GM18861 (cell line): ENCODE results near the gene KISS1.

Source experiments
- ATAC-seq: cut with Tn5 transposase; IDR thresholded peaks from one replicate; pipeline ENCODE4 v1.9.1; 2021; ENCODE audit not compliant: unreplicated experiment

KISS1 gene

GRCh38 chr1:204218552-204218951, 22.3 kb upstream of the KISS1 start:
- no peak for ATAC-seq

DNA sequence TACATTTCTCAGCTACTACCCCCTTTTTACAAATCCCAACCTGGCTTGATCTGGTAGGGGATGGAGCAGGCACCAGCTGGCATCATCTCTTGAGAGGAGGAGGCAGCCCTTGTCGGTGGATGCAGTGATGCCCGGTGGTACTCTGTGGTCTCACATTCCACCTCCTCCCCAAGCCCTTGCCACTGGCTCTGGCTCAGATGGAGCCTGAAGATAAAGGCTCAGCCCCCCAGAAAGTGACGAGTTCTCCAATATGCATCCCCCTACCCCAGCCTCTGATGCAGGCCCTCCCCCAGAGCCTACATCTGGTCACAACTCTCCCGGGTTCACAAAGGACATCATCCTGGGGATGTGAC, 21.3 kb upstream of the KISS1 start:
- no peak for ATAC-seq

GRCh38 chr1:204216880-204217647, 20.8 kb upstream of the KISS1 start:
- no peak for ATAC-seq

- no peak for ATAC-seq
Observed at GRCh38 chr1:204216236-204216635, 19.9 kb upstream of the KISS1 start.

DNA sequence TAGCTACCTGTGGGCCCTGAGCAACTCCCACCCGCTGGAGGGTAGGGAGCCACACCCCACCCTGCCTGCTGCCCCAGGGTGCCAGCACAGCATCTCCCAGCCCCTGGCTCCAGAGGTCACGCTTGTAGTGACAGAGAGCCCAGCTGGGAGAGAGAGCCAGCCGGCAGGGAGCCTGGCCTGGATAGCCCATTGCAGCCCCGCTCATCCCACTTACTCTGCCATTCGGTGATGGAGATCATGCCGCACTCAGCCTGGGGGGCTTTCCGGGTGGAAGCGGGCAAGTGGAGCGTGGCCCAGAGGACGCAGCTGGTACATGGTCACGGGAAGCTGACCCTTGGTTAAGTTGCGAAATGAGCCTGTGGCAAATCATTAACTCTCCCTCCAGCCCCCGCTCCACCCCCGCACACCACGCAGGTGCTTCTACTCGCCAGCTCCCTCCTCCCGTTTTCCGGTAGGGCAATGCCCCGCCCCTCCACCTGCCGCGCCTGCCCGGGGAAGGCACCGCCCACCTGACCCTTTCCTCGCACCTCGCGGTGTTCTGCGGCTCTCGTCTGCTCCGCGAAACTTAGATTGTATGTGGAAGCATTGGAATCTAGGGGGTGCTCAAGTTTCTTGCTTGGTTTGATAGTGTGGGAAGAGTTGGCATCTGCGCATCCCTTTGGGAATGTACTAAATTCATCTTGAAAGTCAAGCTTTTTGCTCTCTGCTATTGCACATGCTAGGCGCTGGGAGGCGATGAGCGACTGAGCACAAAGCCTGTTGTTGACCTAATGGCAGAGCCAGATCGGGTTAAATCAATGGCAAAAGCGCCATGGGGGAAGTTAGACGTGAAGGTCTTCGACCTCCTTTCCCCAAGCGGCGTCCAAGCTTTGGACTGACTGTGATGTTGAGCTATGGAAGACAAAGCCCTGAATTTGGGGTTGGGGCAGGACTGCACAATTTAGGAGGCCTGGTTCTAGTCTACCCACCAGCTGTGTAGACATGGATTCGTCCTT, 17.7 kb upstream of the KISS1 start, which contains the start of gene GOLT1A:
Gene GOLT1A (minus strand): TSS at position 321 of the 995 bp plus-strand sequence. CDS start 82 bp downstream, at position 239.
- peak; percentile 52 for ATAC-seq

GRCh38 chr1:204212715-204213114, 16.4 kb upstream of the KISS1 start:
- no peak for ATAC-seq

GRCh38 chr1:204211046-204211445, 14.8 kb upstream of the KISS1 start:
- no peak for ATAC-seq

DNA sequence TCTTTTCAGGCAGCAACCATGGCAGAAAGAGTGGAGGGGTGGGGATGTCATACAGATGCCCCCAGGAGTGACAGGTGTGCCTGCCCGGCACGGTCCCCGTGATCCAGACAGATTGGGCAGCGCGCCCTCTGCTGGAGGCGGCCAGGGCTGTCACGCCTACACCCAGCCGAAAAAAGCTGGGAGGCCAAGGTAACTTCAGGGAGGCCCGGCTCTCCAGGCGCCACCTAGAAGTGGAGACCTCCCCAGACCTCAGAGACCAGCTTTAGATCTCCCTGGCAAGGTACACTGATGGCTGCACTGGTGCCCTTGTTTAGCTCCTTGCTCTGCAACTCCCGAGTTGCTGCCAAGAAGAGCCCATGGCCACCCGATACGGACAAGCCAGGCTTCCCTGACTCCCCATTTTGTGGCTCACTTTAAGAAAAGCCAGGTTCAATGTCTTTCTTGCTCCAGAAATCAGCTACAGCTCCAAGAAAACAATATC, 10.9 kb upstream of the KISS1 start:
- ATAC-seq, result no peak

- no peak for ATAC-seq
Observed at GRCh38 chr1:204206121-204206520, 9.8 kb upstream of the KISS1 start.

DNA sequence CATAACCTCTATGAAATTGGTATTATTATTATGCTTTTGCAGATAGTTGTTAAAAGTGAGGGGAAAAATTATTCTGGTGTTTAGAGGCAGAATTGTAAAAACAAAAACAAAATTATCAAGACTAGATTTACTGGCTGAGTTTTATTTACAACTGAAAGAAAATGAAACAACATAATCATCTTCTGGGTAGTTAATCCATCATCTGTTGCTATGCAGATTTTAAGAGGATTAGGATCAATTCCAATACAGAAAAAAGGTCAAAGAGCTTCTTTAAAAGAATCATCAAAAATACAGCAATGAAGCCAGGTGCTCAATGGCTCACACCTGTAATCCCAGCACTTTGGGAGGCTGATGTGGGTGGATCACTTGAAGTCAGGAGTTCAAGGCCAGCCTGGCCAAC, 9.2 kb upstream of the KISS1 start:
- no peak for ATAC-seq

GRCh38 chr1:204204944-204205343, 8.7 kb upstream of the KISS1 start:
- ATAC-seq, result no peak

DNA sequence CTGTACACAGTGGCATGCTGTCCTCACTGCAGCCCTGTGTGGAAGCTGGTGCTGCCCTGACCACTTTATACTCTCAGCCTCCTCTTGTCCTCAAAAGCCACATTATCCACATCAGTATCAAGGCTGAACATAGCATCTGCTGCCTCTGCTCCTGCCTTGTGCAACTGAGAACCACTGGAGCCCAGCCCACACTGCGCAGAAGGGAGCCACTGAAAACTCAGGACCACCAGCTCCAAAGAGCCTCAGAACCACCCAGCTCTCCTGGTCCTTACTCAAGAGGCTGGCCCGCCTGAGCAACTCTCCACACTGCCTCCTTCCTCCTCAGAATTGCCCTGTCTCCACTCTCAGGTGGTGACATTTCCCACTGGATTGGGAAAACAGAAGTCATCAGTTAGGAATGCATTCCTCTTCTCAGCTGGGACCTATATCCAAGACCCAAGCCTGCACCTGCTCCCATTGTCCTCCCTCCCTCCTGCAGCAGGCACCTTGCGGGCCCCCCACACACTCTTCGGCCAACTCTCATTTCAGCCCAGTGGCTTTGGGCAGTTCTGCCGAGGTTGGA, 7.0 kb upstream of the KISS1 start:
- no peak for ATAC-seq

DNA sequence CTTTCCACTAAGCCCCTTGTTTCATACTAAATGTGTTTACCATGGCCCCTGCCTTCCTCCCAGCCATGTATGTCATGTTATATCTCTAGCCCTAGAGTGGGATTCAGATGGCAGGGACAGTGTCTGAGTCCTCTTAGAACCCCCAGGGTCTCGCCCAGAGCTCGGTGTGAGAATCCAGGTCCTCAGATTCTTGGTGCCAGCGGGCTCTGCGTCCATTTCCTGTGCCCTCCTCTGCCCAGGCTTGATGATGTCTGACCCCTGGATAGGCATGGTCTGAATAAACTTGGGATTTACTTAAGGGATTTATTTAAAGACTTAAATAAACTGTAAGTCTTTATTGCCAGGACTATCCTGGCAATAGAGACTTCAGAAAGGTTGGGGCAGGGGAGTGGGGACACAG, 6.2 kb upstream of the KISS1 start:
- ATAC-seq, result no peak

DNA sequence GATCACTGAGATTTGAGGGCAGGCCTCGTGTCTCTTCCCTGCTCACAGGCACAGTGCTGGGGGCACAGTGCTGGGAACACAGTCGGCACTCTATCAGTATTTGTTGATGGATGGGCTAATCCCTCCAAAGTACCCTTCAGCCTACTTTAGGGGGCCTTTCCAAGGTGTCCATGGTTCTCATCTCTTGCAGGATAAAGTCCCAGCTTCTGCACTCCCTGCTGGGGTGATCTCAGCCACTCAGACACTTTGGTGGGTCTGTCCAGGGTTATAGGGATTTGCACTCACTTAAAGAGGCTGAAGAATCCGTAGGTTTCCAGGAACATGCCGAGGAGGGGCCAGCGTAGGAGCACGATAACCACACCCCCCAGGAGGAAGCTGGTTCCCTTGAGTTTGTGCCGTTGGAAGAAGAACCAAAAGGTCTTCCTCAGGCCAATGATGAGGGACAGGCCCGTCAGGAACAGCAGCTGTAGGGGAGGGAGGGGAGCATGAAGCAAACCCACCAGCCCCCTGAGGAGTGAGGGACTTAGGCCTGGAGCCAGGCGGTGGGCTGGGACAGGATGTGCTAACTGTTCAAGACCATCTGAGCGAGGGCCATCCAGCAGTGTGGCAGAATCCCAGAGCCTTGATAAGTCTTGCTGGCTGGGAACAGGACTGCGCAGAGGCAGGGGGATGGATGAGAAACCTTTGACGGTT, 5.2 kb upstream of the KISS1 start:
- no peak for ATAC-seq

- no peak for ATAC-seq
Observed at GRCh38 chr1:204199579-204199978, 3.3 kb upstream of the KISS1 start.

- ATAC-seq, result no peak
Observed at GRCh38 chr1:204198348-204199340, 2.4 kb upstream of the KISS1 start.

DNA sequence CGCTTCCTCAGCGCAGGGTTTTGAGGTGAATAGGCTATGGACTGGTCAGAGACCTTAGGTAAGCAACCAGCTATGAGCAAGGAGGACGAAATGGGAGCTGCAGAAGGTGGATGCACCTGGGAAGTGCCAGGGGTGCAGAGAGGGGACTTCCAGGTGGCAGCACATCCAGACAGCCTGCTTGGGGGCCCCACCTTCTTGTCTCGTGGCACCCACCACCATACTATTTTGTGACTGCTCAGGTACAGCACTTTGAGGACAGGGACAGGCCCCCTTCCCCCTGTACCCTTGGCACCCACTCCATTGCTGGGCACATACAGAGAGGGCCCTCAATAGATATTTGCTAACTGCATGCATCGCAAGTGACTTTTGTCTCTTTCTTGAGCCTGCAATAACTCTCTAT, 777 bp upstream of the KISS1 start:
- ATAC-seq, result no peak

DNA sequence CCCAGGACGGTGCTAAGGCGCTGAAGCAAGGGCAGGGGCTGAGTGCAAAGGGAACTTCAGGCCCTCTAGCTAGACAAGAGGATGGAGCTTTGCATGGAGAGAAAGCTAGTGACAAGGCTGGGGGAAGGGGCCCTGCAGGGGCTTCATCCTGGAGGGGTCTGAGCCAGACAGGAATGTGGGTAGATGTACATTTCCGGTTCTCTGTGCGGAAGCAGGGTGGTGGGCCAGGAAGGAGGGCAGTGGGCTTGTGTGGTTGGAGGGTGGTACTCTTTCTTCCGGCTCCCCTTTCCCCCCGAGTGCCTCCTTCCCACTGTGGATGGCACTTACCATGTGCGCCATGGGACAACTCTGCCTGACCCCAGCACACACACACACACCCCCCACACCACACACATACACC, 1.5 kb downstream of the KISS1 start:
- no peak for ATAC-seq

DNA sequence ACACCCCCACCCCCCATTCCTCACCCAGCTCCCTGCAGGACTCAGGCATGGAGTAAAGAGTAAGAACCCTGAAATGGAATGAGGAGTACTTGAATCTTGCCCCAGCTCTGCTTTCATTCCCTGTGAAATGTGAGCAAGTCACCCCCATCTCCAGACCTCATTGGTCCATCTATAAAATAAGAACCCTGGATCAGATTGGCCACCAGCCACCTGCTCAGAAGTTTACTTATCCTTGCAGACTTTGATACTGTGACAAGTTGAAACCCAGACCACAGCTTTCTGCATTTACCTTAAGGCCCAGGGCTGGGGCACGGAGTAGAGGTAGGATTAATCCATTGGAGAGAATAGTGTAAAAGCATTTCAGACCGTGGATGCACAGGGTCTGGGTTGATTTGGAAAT, 2.2 kb downstream of the KISS1 start:
- ATAC-seq, result no peak
